ENCODE results near the gene RANBP1. TPM values are rescaled to one million over a fixed set of nuclear protein-coding genes. Genes with fewer than 3 reads are reported as not detected.

RANBP1 gene
- total and polyA plus RNA-seq, 9 of the 15 experiments (the other 6 are each of a cell fraction or from before 2014, with no cell fraction given), result 162 to 2,891 (median 1,289) TPM

DNA sequence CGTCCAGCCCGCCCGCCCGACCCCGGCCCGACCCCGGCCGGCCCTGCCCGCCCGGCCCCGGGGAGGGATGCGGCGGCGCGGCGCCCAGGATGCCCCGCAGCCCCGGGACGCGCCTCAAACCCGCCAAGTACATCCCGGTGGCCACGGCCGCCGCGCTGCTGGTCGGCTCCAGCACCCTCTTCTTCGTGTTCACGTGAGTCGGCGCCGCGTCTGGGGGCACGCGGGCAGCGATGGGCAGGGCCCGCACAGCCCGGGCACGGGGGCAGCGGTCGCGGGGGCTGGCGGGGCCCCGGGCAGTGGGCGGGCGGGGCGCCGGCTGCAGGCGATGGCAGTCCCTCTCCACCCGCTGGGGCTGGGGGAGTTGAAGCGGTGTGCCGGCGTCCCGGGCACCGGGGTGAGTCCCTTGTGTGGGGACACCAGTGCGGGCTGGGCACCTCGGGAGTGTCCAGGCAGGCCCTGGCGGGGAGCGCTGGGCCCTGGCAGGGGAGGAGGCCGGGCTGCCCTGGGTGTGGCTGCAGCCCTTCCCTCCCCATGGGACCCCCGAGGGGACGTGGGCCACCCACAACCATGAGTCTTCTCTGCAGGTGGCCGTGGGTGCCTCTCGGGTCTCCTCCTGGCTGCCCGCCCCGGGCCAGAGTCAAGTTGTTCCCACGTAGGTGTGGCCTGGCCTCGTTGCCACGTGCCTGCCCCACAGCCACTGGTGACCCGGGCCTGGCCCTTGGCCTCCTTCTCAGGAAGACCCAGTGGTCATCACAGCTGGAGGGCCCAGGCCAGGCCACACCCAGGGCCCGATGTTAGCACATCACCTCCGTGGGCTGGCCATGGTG is 16.2 kb downstream of the RANBP1 start (continued):
- TF ChIP-seq FUS (optimal IDR thresholded peaks at IDR 0.05; ENCODE audit: low read depth, low read length) (no peak), KDM4B (IDR thresholded peaks at IDR 0.05; ENCODE audit: borderline replicate concordance in 2 of 2, low read depth in 1 of 2) (no peak; a peak in 1 of 4 replicates), ZSCAN32 (CRISPR knock-in tag; IDR thresholded peaks at IDR 0.05) (no peak), CC2D1A (IDR thresholded peaks at IDR 0.05) (no peak), CREB1 (IDR thresholded peaks at IDR 0.05) (no peak), CREB1 (CRISPR knock-in tag; IDR thresholded peaks at IDR 0.05) (no peak), GABPA (tag; conservative IDR thresholded peaks at IDR 0.05; ENCODE audit: low read depth) (no peak), POU5F1 (IDR thresholded peaks at IDR 0.05; ENCODE audit: borderline replicate concordance, low read depth, low read length, partially characterized antibody) (no peak), DMBX1 (CRISPR knock-in tag; IDR thresholded peaks at IDR 0.05; ENCODE audit: borderline replicate concordance) (no peak), TAF1 (IDR thresholded peaks at IDR 0.05; ENCODE audit: control insufficient read depth, extremely low read depth, insufficient read depth, low read length, severe bottlenecking) (no peak), BHLHE40 (IDR thresholded peaks at IDR 0.05; ENCODE audit: low read length) (peak; percentile 71), MYC (IDR thresholded peaks at IDR 0.05; ENCODE audit: low read depth, low read length) (peak; percentile 66; the same call in 1 of the 2 replicates), MYC (CRISPR knock-in tag; IDR thresholded peaks at IDR 0.05; ENCODE audit: borderline replicate concordance, low read depth) (peak; percentile 93), RAD21 (CRISPR knock-in tag; conservative IDR thresholded peaks at IDR 0.05 in 1 of 2, IDR thresholded peaks at IDR 0.05 in 1 of 2) (no peak), PHF20 (IDR thresholded peaks at IDR 0.05; ENCODE audit: partially characterized antibody) (no peak), HNRNPL (IDR thresholded peaks at IDR 0.05; ENCODE audit: low read depth, low read length) (peak; percentile 89), CHD2 (IDR thresholded peaks at IDR 0.05; ENCODE audit: low read depth, low read length) (no peak)
- TF ChIP-seq, protein P1, sequence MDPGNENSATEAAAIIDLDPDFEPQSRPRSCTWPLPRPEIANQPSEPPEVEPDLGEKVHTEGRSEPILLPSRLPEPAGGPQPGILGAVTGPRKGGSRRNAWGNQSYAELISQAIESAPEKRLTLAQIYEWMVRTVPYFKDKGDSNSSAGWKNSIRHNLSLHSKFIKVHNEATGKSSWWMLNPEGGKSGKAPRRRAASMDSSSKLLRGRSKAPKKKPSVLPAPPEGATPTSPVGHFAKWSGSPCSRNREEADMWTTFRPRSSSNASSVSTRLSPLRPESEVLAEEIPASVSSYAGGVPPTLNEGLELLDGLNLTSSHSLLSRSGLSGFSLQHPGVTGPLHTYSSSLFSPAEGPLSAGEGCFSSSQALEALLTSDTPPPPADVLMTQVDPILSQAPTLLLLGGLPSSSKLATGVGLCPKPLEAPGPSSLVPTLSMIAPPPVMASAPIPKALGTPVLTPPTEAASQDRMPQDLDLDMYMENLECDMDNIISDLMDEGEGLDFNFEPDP (CRISPR knock-in tag; IDR thresholded peaks at IDR 0.05), result no peak
- TF ChIP-seq, protein P2, sequence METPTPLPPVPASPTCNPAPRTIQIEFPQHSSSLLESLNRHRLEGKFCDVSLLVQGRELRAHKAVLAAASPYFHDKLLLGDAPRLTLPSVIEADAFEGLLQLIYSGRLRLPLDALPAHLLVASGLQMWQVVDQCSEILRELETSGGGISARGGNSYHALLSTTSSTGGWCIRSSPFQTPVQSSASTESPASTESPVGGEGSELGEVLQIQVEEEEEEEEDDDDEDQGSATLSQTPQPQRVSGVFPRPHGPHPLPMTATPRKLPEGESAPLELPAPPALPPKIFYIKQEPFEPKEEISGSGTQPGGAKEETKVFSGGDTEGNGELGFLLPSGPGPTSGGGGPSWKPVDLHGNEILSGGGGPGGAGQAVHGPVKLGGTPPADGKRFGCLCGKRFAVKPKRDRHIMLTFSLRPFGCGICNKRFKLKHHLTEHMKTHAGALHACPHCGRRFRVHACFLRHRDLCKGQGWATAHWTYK (CRISPR knock-in tag; IDR thresholded peaks at IDR 0.05), result 0 out of 2 replicates have a peak, but pooled peaks have one; percentile 39
- TF ChIP-seq, protein P3, sequence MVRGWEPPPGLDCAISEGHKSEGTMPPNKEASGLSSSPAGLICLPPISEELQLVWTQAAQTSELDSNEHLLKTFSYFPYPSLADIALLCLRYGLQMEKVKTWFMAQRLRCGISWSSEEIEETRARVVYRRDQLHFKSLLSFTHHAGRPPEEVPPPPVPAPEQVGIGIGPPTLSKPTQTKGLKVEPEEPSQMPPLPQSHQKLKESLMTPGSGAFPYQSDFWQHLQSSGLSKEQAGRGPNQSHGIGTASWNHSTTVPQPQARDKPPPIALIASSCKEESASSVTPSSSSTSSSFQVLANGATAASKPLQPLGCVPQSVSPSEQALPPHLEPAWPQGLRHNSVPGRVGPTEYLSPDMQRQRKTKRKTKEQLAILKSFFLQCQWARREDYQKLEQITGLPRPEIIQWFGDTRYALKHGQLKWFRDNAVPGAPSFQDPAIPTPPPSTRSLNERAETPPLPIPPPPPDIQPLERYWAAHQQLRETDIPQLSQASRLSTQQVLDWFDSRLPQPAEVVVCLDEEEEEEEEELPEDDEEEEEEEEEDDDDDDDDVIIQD (CRISPR knock-in tag; IDR thresholded peaks at IDR 0.05), result no peak; the same call in 1 of the 2 replicates
- TF ChIP-seq, protein P4, sequence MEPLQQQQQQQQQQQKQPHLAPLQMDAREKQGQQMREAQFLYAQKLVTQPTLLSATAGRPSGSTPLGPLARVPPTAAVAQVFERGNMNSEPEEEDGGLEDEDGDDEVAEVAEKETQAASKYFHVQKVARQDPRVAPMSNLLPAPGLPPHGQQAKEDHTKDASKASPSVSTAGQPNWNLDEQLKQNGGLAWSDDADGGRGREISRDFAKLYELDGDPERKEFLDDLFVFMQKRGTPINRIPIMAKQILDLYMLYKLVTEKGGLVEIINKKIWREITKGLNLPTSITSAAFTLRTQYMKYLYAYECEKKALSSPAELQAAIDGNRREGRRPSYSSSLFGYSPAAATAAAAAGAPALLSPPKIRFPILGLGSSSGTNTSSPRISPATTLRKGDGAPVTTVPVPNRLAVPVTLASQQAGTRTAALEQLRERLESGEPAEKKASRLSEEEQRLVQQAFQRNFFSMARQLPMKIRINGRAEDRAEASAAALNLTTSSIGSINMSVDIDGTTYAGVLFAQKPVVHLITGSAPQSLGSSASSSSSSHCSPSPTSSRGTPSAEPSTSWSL (CRISPR knock-in tag; IDR thresholded peaks at IDR 0.05; ENCODE audit: borderline replicate concordance), result no peak

Data from K562 (cell line).